ENCODE measurements around the gene LPXN. TPM values are rescaled to one million over a fixed set of nuclear protein-coding genes. Genes with fewer than 3 reads are reported as not detected.
A peak's percentile ranks its signal among the peaks of the same experiment; 100 is the strongest.

LPXN gene
- total RNA-seq, 1 donor from 2014 or later, result 5.0 TPM

DNA sequence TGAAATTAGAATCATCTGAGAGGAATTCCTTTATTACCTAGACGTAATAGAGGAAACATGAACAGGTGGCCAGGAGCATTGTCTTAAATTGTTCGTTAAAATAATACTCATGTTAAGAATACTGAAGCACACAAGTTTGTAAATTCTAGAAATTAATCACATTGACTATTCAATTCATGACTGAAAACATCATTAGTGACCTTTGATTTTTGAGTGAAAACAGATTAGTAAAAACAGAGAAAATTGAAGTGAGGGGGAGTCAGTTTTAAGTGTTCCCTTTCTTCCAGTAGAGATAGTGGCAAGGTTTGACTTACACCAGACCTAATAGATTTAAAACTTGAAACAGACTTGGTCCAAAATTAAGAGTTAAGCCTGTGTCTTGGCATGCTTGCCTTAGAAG lies 4.7 kb upstream of the LPXN start:
- Mint-ChIP-seq H3K27me3 (ENCODE audit: unreplicated experiment) (peaks cover 20% of the 10 kb centered on the region), H3K36me3 (ENCODE audit: low read depth, unreplicated experiment) (peaks cover 17% of the 10 kb centered on the region), H3K4me3 (ENCODE audit: unreplicated experiment) (peak overlapping the region; percentile 98), H3K9me3 (ENCODE audit: unreplicated experiment) (no peaks in the 10 kb centered on the region), H3K4me1 (ENCODE audit: unreplicated experiment) (peaks cover 26% of the 10 kb centered on the region), H3K27ac (ENCODE audit: unreplicated experiment) (peak overlapping the region; percentile 100)
- TF ChIP-seq, protein P1, sequence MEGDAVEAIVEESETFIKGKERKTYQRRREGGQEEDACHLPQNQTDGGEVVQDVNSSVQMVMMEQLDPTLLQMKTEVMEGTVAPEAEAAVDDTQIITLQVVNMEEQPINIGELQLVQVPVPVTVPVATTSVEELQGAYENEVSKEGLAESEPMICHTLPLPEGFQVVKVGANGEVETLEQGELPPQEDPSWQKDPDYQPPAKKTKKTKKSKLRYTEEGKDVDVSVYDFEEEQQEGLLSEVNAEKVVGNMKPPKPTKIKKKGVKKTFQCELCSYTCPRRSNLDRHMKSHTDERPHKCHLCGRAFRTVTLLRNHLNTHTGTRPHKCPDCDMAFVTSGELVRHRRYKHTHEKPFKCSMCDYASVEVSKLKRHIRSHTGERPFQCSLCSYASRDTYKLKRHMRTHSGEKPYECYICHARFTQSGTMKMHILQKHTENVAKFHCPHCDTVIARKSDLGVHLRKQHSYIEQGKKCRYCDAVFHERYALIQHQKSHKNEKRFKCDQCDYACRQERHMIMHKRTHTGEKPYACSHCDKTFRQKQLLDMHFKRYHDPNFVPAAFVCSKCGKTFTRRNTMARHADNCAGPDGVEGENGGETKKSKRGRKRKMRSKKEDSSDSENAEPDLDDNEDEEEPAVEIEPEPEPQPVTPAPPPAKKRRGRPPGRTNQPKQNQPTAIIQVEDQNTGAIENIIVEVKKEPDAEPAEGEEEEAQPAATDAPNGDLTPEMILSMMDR (IDR thresholded peaks at IDR 0.05; ENCODE audit: unreplicated experiment), result no peak
- no peak for DNase-seq (ENCODE audit: low spot score)

DNA sequence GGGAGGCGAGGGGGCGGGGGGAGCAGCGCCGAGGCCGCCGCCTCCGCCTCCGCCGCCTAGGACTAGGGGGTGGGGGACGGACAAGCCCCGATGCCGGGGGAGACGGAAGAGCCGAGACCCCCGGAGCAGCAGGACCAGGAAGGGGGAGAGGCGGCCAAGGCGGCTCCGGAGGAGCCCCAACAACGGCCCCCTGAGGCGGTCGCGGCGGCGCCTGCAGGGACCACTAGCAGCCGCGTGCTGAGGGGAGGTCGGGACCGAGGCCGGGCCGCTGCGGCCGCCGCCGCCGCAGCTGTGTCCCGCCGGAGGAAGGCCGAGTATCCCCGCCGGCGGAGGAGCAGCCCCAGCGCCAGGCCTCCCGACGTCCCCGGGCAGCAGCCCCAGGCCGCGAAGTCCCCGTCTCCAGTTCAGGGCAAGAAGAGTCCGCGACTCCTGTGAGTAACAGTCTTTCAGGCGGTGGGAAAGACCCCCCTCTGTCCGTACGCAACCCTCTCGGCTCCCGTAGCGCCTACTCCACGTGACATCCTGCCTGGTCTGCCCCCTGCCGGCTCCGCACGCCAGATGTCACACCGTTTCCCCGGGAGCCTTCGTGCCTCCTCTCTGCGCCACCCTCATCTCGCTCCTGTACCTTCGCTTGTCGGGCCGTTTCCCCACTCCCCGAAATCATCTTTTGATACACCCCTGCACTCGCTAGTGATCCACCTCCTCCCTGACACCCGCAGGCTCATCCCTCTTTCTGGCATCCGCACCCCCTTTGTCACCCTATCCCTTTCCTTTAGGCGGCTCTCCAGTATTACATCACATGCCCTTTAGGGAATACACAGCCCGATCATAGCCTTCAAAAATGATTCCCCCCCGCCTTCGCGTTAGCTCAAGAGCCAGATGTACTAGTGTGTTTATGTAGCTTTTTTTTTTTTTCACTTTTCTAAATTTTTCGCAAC lies 3.8 kb upstream of the LPXN start:
- TF ChIP-seq, protein P1 (IDR thresholded peaks at IDR 0.05; ENCODE audit: unreplicated experiment), result peak; percentile 52
- peaks cover 29% of the 10 kb centered on the region for H3K4me1 Mint-ChIP-seq (ENCODE audit: unreplicated experiment)
- peaks cover 20% of the 10 kb centered on the region for H3K27me3 Mint-ChIP-seq (ENCODE audit: unreplicated experiment)
- peak; percentile 91 for DNase-seq (ENCODE audit: low spot score)
- peak overlapping the region; percentile 98 for H3K4me3 Mint-ChIP-seq (ENCODE audit: unreplicated experiment)
- H3K36me3 Mint-ChIP-seq (ENCODE audit: low read depth, unreplicated experiment), result peaks cover 17% of the 10 kb centered on the region
- H3K9me3 Mint-ChIP-seq (ENCODE audit: unreplicated experiment), result no peaks in the 10 kb centered on the region
- peak overlapping the region; percentile 100 for H3K27ac Mint-ChIP-seq (ENCODE audit: unreplicated experiment)

DNA sequence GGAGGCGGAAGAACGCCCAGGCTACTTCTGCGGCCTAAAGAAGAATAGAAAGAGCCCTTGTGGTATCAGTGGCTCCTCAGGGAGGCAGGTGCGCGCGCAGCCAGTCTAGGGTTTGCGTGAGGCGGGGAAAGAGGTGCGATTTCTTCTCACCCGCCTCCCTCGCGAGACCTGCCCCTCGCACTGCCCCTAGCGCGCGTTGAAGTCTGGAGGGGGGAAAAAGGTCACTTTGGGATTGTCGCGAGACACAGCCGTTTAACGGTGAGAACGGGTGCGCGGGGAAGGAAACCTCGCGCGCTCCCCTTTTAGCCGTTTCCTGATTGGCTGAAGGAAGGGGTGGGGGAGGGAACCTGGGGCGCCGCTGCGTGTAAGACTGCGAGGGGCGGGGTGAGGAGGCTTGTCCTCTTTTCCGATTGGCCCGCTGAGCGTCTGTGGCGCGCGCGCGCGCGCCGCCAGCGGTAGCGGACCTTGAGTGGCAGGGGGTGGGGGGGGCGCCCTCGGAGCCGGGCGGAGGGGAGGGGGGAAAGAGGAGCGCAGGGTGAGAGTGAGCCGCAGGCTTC lies 3.1 kb upstream of the LPXN start, which contains the start of gene ZFP91:
Gene ZFP91, plus strand, starts transcription at position 429 of the 557 bp plus-strand sequence. CDS start 219 bp downstream, outside the sequence.
- no peaks in the 10 kb centered on the region for H3K9me3 Mint-ChIP-seq (ENCODE audit: unreplicated experiment)
- H3K27me3 Mint-ChIP-seq (ENCODE audit: unreplicated experiment), result peaks cover 20% of the 10 kb centered on the region
- TF ChIP-seq, protein P1 (IDR thresholded peaks at IDR 0.05; ENCODE audit: unreplicated experiment), result no peak
- H3K4me3 Mint-ChIP-seq (ENCODE audit: unreplicated experiment), result peak within 1 kb of the TSS; percentile 98
- H3K36me3 Mint-ChIP-seq (ENCODE audit: low read depth, unreplicated experiment), result peaks cover 17% of the 10 kb centered on the region
- peaks cover 29% of the 10 kb centered on the region for H3K4me1 Mint-ChIP-seq (ENCODE audit: unreplicated experiment)
- peak; percentile 94 for DNase-seq (ENCODE audit: low spot score)
- peak within 1 kb of the TSS; percentile 100 for H3K27ac Mint-ChIP-seq (ENCODE audit: unreplicated experiment)

DNA sequence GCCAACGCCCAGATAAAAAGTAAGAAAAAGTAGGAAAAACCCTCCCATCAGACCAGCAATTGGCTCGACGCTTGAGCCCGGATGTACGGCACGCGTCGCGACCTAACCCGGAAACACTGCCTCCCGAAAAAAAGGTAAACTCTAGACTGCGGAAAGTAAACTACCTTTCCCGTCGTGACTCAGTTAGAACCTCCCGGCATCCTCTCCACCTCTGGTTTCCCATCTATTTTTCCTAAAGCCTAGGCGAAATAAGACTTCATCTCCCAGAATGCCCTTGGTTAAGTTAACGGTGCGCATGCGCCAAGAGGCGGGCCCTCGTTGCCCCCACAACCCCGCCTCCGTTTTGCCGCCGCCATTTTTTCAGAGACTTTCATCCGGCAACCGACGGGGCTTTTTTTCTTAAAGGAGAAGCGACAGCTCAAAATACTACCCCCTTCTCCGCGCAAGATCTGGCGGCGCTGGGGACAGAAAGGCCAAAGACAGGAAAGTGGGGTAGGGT lies 2.5 kb upstream of the LPXN start:
- H3K9me3 Mint-ChIP-seq (ENCODE audit: unreplicated experiment), result no peaks in the 10 kb centered on the region
- peak overlapping the region; percentile 99 for H3K27ac Mint-ChIP-seq (ENCODE audit: unreplicated experiment)
- H3K36me3 Mint-ChIP-seq (ENCODE audit: low read depth, unreplicated experiment), result peaks cover 17% of the 10 kb centered on the region
- H3K4me3 Mint-ChIP-seq (ENCODE audit: unreplicated experiment), result peak overlapping the region; percentile 97
- TF ChIP-seq, protein P1 (IDR thresholded peaks at IDR 0.05; ENCODE audit: unreplicated experiment), result no peak
- DNase-seq (ENCODE audit: low spot score), result peak; percentile 87
- H3K4me1 Mint-ChIP-seq (ENCODE audit: unreplicated experiment), result peaks cover 29% of the 10 kb centered on the region
- H3K27me3 Mint-ChIP-seq (ENCODE audit: unreplicated experiment), result peaks cover 20% of the 10 kb centered on the region
